ENCODE data around the gene KPTN.

KPTN gene

DNA sequence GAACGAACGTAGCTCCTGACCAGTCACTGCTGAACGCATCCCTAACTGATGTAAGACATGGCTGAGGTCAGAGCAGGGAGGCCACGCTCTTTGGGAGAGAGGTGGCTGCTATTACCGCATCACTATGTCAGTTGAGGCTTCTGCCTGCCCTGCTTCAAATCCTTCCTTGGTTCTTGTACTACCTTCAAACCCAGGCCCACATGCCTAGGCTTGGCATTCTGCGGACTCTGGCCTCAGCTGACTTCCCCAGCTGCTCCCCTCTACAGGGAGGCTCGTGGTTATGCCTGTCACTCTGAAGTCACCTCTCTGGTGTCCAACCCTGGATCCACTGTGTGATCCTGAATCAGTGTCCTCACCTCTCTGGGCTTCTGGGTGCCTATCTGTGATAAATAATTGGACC, 49.9 kb downstream of the KPTN start:
- no peak for DNase-seq (ENCODE audit: low read depth)

DNA sequence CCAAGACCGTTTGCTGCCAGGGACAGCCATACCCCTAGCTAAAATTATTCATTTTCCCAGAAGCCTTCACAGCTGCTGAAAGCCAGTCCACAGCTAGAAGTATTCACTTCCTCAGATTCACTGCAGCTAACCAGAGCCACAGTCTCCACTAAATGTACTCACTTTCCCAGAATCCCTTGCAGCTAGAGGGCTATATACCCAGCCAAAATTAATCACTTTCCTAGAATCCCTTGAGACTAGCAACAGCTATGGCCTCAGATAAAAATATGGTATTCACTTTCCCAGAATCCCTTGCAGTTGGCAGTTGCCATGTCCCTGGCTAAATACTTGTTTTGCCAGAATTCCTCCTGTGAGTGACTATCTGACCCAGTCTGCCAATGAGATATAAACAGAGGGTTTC, 50.9 kb downstream of the KPTN start:
- no peak for DNase-seq (ENCODE audit: low read depth)

DNA sequence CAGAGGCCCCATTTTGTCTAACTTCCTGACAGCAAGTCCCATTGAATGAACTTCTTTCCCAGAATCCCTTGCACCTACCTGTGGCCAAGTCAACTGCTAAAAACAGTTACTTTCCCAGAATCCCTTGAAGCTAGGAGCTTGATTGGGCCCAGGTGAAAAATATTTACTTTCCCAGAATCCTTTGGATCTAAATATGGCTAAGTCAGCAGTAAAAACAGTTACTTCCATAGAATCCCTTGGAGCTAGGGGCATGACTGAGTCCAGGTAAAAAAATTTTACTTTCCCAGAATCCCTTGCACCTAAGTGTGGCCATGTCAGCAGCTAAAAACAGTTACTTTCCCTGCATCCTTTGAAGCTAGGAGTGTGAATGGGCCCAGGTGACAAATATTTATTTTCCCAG, 51.5 kb downstream of the KPTN start:
- no peak for DNase-seq (ENCODE audit: low read depth)

DNA sequence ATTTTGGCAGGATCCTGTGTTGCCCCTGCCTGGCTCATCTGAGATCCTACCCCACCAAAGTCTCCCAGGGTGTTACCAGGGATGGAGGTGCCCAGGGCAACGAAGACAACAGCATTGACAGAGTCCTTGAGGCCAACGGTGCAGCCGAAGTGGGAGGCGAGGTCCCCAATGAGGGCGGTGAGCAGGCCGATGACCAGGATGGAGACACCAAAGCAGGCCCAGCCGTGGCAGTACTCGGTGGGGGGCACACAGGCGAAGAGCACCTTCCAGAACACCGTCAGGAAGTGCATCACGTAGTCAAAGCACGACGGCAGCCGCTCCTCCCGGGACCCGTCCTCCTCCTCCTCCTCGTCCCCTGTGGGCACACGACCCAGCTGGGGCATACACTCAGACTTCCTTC, 51.9 kb downstream of the KPTN start:
- no peak for DNase-seq (ENCODE audit: low read depth)

DNA sequence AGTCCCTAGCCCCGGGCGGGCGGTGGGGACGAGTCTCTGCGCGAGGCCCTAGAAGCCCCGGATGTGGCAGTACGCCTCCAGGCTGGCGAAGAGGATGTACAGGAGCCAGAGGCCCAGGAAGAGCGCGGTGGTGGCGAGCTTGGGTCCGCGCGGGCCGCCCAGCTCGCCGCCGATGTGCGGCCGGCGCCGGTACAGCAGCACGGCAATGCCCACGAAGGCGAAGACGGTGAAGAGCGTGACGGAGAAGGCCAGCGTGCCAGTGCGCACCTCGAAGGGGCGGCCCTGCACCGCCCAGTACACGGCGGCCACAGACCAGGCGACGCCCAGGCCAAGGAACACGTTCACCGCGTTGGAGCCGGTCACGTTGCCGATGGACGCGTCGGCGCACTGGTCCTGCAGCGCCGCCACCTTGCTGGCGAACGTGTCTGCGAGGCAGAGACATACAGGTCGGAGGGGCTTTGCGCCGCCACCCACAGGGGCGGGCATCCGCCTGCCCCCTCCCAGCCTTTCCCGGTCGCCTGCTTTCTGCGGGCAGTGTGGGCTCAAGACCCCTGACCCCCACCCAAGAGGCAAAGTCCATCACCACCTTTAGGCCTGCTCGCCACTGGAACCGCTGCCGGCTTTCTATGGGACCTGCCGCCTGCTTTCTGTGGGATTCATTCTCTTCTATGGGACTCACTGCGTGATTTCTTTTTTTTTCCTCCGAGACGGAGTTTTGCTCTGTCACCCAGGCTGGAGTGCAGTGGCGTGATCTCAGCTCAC, 53.8 kb downstream of the KPTN start:
- DNase-seq (ENCODE audit: low read depth) = no peak

DNA sequence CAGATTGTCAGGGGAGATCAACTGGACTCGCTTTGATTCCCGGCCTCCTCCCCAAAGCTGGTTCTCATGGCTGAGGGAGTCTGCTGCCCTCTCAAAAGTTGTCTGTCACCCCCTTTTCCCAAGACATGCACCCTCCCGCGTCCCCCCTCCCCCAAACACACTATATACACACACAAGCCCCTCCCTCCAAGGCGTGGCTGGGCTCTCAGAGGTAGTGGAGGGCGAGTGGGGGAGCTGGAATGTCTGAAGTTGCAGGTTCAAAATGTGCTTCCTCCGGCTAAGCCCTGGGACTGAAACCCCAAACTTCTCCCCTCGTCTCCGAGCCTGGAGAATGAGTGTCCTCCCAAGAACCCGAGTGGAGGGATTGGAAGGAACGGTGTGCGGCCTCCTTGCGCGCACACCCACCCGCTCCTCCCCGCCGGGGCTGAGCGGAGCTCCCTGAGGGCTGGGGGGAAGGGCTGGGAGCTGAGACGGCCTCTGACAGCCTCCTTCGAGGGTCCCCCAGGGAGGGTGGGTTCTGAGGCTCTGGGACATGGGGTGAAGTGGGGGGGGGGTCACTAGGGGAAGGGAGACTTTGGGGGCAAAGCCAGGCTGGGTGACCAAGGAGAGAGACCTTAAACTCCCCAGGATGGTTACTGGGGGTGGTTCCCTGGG, 54.8 kb downstream of the KPTN start:
- DNase-seq (ENCODE audit: low read depth) = no peak

DNA sequence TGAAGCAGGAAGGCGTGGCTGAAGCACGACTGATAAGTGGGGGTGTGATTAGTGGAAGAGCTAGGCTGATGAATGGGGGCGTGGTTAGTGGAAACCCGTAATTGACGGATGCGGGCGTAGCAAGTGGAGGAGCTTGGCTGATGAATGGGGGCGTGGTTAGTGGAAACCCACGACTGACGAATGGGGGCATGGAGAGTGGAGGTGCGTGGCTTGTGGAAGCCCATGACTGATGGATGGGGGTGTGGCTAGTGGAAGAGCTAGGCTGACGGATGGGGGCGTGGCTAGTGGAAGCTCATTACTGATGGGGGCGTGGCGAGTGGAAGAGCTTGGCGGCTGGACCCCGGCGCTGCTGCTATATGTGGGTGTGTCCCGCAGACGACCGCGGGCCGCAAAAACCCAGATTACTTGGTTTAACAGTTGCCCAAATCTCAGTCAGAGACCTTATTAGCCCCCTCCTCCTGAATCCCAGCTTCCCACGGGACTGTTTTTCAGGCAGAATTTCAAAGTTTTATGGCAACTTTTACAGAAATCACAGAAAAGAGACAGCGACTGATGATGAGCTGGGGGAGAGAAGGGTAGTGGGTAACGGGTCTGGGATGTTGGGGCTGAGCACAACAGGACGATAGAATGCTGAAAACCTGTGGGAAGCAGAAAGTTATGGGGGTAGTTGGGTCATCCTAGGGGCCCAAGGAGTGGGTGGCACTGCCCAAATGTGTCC, 55.7 kb downstream of the KPTN start:
- DNase-seq (ENCODE audit: low read depth) = peak; percentile 87

DNA sequence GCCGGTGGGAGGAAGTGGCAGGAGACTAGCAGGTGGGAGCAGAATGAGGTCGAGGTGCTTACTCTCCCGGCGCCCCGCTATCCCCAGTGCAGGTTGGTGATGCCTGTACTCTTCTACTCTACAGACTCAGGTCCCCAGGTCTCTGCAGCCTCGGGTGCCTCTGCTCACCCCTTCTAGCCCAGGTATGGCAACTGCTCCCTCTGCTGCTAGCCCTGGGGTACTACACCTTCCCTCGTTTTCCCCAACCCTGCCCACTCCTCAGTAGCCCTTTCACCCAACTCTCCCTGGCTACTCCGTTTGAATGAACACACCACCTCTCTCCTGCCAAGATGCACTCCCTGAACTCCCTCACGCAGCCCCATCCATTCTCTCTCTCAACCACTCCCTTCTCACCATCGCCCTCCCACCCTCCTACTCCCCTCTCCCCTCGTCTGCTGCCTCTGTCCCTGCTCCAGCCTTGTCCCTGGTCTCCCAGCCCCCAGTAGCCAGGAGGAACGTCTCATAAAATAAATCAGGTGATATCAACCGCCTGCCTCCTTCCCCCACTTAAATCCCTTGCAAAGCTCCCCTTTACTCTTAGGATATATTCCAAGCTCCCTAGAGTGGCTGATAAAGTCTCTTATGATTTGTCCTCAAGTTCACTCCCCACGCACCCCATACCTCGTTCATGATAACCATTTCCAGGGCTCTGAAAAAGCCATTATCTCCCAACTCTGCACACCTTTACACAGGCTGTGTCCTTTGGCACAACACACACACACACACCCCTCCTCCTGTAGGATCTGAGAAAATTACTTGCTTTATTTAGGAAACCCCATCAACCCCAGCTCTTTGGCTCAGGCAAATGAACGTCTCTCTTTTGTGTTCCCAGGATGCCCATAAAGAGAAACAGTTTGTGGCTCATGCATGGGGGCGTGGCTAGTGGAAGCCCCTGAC, 56.5 kb downstream of the KPTN start:
- DNase-seq (ENCODE audit: low read depth) = peak; percentile 62

All from stimulated activated CD4-positive, alpha-beta T cell treated with anti-CD3 and anti-CD28 coated beads, Interleukin-2, amount 100 ng/mL, for 4 hours (primary cell).